Effector CD4-positive, alpha-beta T cell (primary cell): ENCODE measurements around the gene COPE.

Experiments
- DNase-seq: peaks from one replicate; pipeline ENCODE4 v3.0.0-alpha.2; 2020

COPE gene

DNA sequence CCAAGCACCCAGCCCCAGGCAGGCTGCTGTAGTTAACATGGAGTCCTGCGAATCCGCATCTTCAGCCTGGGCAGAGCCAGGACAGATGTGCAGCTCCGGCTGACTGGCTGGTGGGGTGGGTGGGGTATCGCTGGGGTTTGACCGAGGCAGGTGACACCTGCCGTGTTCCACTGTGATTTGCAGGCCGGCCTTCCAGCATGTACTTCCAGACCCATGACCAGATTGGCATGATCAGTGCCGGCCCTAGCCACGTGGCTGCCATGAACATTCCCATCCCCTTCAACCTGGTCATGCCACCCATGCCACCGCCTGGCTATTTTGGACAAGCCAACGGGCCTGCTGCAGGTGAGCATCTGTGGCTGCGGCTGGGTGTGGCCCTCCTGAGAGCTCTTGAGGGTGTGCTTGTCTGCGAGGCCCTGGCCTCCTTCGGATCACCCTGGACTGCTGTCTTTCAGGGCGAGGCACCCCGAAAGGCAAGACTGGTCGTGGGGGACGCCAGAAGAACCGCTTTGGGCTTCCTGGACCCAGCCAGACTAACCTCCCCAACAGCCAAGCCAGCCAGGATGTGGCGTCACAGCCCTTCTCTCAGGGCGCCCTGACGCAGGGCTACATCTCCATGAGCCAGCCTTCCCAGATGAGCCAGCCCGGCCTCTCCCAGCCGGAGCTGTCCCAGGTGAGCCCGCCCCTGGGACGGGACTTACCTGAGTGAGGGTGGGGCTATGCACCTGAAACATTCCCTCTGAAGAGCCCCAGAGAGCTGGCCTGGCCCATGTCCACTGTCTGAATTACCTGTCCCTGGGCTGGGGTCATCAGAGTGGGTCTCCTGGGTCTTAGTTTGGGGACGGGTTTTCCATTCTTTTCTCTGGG is 53.8 kb downstream of the COPE start:
- no peak for DNase-seq

DNA sequence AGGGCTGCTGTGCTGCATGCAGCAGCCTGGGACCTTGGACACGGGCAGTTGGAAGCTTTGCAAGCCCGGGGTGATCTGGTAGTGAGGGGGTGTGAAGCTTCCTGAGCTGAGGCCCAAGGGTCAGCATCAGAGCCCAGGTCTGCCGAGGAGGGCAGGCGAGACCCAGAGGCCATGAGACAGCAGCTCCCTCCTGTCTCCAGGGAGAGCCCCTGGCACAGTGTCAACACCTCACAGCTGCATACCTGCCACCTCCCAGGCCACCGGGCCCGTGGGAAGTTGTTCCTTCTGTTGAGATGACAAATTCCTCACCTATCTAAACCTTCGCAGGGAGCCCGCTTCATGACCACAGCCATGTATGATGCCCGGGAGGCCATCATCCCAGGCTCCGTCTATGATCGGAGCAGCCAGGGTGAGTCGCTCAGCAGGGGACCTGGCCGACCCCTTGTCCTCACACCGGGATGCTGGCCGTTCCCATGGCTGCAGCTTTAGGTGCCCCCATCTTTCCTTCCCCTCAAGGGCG is 55.3 kb downstream of the COPE start:
- no peak for DNase-seq

DNA sequence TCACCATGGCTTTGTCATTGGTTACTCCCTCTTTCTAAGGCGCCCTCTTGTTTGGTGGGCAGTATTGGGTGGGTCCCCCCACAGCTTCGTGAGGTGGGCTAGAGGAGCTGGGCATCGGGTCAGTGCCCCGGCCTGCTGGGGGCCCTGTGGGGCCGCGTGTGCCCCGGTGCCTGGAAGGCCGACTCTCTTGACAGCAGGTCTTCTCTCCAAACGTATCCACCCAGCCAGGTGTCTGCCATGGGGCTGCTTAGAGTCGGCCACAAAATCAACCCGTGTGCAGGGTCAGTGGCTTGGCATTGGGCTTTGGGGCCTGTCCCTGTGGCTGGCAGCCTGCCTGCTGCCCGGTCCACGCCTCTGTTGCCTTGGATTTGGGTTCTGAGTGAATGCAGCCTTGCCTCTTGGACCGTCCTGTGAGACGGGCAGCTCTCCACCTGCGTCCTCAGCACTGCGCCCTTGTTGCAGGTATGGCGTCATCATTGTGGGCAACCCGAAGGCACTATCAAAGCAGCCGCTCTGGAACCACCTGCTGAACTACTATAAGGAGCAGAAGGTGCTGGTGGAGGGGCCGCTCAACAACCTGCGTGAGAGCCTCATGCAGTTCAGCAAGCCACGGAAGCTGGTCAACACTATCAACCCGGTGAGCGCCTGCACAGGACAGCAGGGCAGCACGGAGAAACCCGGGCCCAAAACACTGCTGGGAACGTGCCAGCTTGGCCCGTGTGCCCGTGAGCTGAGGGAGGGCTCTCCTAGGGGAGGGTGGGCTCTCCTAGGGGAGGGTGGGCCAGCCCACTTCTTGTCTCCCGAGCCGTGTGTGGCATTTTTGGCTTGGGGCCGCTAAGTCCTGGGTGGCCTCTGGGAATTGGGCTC is 56.0 kb downstream of the COPE start:
- no peak for DNase-seq

DNA sequence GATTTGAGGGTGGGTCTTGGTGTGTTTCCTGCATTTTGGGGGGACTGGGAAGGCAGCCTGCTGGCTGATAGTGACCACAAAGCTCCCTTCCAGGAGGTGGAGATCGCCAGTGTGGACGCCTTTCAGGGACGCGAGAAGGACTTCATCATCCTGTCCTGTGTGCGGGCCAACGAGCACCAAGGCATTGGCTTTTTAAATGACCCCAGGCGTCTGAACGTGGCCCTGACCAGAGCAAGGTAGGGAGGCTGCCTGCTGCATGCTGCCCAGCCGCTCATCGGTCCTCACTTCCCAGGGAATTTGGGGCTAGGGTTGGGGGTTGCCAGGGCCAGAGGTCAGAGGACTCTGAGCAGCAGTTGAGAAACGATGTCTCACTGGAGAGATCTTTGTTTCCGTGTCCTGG is 57.3 kb downstream of the COPE start:
- no peak for DNase-seq

DNA sequence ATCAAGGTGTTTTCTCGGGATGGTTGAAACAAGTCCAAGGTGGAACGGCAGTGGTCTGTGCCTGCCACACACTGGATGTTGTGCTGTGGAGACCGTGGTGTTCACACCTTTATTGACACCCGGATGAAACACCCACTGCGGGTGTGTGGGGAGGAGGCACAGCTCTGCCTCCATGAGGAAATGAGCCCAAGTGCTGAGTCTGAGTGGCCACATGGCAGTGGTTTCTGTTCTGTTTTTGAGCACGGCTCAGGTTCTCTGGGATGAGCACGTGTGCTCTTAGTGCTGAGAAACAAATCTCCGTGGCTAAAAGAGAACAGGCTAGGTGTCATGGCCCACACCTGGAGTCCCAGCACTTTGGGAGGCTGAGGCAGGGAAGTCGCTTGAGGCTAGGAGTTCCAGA is 58.0 kb downstream of the COPE start:
- no peak for DNase-seq

DNA sequence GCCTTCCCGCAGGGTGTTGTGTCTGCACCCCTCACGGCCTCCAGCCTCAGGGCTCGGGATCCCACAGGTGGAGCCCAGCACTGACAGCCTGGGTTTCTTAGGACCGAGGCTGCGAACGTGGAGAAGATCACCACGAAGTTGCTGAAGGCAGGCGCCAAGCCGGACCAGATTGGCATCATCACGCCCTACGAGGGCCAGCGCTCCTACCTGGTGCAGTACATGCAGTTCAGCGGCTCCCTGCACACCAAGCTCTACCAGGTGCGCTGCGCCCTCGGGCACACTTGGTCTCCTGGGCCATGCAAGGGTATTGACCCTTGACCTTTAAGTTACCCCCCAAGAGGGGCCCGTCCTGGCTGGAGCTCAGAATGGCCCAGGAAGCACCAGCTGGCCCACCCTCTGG is 58.5 kb downstream of the COPE start:
- no peak for DNase-seq

DNA sequence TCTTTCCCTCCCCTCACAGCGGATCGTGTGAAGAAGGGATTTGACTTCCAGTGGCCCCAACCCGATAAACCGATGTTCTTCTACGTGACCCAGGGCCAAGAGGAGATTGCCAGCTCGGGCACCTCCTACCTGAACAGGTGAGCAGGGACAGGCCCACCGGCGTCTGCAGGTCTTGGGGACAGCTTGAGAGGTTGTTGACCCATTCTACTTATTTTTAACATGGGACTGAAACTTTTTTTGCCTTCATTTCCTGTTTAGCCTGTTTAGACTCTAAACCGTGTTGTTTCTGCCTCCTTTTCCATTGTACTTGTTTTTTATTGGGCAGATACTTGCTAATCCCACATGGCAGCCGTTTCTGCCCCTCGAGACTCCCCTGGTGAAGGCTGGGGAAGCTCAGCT is 58.9 kb downstream of the COPE start:
- DNase-seq: no peak

DNA sequence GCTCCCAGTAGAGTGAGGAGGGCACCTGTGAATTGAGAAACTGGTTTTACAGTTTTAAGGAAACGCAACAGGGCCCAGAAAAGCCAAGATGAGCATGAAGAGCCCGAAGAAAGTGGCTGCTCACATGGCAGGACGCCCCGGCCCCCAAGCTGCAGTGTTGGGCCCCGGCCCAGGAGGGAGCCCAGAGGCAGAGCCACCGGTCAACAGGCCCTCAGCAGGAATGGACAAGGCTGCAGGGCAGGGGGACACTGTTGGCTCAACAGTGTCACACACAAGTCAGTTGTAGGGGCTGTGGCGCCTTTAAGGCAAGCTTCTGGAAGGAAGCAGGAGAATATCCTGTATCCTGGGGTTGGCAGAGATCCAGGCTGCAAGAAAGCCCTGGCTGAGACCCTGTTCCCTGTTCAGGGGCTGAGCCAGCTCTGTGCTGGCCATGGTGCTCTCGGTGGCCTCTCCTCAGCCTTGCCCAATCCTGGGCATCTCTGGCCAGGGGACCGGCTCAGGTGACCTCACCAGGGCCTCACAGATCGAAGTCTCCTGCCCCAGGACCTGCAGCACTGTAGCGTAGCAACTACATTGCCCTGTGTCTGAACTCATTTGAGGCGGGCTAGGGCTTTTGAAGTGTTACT is 59.4 kb downstream of the COPE start:
- no peak for DNase-seq

DNA sequence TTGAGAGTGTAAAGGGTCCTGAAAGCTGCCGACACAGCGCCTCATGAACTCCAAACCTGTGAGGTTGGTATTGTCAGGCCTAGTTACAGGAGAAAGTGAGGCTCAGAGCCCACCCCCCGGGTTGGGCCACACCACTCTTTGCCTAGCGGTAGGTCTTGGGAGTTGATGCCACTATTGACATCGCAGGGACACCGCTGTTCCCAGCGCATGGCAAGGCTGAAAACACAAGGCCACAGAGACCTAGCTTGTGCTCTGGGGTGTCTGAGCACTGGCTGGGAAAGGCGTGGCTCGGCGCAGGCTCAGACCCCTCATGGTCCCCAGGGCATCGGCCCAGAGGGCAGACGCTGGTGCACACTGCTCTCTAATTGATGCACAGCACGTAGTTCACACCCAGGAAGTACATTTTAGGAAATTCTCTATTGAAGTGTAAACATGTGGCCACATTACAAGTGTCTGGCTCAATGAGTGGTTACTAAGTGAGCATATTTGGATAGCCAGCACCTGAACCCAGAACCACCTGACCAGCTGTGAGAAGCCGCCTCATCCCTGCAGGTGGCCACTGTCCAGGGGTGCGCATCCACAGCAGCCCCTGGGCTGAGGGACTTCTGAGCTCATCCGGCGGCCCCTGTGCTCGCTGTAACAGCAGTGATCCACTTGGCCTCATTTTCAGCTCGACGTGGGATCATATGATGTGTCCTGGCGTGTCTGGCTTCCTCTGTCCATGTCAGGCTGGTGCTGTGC is 60.1 kb downstream of the COPE start:
- DNase-seq: no peak

DNA sequence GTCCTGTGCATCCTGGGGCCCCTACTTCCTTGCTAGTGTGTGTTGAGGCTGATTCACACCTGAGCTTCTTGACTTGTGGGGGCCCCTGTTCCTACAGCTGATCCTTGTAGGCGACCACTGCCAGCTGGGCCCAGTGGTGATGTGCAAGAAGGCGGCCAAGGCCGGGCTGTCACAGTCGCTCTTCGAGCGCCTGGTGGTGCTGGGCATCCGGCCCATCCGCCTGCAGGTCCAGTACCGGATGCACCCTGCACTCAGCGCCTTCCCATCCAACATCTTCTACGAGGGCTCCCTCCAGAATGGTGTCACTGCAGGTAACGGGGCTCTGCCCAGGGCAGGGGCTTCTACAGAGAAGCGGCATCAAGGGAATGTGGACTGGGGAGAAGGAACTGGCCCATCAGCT is 62.0 kb downstream of the COPE start:
- DNase-seq: no peak

DNA sequence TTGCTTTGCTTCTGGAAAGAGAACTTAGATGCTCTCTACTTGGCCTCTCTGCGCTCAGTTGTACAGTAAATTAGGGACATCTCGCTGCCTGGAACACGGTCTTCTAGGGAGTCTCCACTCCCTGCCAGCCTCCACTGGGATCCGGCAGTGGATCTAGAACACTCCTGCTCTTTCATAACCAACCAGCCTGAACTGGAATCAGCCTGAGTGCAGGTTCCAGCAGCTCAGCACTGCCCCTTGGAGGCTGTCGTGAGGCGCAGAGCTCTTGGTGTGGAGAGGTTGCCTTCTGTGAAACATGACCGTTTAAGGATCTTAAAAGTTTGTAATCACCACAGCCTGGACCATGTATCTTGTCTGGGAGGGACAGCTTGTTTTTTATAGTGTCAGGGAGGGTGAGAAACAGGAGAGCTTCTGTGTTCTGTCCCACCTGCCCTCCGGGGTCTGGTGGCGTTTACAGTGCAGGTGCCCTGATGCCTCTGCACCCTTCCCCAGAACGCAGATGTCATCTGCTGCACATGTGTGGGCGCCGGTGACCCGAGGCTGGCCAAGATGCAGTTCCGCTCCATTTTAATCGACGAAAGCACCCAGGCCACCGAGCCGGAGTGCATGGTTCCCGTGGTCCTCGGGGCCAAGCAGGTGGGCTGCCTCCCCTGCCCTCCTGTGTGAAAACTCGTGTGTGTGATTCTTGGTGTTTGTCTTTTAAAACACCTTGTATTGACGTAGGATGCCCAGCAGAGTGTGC is 62.6 kb downstream of the COPE start:
- no peak for DNase-seq

DNA sequence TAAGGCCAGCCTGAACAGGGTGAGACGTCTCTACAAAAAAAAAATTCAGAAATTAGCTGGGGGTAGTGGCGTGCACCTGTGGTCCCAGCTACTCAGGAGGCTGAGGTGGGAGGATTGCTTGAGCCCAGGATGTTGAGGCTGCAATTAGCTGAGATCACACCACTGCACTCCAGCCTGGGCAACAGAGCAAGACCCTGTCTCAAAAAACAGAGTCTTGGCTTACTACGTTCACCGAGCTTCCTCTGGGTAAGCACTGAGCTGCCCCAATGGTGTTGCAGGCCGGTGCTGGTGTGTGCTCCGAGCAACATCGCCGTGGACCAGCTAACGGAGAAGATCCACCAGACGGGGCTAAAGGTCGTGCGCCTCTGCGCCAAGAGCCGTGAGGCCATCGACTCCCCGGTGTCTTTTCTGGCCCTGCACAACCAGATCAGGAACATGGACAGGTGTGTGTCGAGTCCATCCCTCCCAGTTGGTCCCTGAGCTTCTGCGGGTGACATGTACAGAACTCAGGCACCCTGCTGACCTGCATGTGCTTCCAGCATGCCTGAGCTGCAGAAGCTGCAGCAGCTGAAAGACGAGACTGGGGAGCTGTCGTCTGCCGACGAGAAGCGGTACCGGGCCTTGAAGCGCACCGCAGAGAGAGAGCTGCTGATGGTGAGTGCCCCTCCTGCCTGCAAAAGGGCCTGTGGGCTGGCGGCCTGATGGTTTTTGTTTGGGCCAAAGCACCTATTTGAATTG is 63.4 kb downstream of the COPE start:
- no peak for DNase-seq

DNA sequence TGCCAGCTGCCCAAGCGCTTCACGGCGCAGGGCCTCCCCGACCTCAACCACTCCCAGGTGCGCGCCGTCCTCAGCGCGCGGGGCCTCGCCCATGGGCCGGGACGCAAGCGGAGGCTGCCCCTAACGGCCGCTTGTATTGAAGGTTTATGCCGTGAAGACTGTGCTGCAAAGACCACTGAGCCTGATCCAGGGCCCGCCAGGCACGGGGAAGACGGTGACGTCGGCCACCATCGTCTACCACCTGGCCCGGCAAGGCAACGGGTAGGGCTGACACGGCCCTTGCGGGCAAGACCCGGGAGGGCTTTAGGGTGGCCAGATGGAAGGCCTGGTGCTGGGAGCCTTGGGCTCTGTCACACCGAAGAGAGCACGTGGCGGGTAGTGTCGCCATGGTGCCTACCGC is 64.2 kb downstream of the COPE start:
- DNase-seq: no peak

DNA sequence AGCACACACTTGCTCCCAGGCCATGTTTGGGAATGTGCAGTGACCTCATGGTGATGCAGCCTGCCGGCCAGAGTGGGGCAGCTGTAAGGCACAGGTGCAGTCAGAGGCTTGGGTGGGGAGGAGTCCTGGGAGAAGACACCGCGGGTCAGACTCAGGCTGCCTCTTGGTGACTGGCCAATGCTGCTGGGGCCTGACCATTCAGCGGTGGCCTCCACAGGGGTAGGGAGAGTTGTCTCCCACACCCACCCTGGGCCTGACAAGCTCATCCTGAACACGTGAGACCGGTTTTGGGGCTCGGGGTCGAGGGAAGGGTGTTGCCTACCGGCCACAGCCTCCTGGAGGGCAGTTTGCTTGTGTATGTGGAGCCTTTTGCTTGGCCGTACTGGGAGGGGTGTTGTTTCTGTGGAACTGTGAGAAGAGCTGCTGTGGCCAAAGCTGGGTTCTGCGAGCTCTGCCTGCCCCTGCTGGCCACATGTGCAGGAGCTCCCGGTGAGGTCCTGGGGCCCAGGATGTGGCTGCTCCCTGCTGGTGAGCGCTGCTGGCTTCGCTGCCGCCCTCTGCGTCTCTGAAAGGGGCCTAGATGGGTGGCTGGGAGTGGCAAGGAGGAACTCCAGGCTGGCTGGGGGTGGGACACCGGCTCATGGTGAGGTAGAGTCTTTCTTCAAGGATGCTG is 65.3 kb downstream of the COPE start:
- no peak for DNase-seq

DNA sequence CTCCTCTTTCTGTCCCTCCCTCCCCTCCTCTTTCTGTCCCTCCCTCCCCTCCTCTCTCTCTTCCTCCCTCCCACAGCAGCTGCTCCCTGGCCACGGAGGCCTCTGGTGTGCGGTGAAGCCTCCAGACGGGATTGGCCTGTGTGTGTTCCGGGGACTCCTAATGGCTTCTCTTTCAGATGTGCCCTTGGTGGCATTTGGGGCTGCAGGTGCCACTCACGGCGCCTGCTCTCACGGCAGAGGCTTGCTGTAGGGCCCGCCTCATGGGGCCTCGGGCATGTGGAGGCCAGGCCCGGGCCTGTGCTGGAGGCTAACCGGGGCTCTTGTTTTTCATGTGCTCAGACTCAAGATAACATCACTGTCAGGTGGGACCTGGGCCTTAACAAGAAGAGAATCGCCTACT is 66.5 kb downstream of the COPE start:
- DNase-seq: no peak

DNA sequence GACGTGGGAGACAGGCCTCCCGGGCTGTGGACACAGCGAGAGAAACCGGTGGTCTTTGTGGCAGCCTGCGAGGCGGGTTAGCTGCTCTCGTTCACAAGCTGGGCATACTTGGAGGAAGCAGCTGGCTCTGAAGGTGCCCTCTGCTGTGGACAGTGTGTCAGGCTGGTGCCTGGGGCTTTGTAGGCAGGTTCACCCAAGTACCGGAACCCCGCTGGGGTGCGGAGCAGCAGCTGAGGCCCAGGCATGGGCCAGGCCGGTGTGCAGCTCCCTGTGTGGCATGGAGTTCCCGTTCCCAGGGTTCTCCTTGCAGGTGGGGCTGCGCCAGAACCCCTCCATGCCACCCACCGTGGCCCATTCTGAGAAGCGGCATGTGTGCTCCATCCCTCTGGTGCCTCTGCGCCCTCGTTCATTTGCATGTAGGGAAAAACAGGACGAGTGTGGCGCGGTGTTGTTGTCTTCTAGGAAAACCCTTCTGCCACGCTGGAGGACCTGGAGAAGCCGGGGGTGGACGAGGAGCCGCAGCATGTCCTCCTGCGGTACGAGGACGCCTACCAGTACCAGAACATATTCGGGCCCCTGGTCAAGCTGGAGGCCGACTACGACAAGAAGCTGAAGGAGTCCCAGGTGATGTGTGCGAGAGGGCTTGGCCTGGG is 67.4 kb downstream of the COPE start:
- no peak for DNase-seq

DNA sequence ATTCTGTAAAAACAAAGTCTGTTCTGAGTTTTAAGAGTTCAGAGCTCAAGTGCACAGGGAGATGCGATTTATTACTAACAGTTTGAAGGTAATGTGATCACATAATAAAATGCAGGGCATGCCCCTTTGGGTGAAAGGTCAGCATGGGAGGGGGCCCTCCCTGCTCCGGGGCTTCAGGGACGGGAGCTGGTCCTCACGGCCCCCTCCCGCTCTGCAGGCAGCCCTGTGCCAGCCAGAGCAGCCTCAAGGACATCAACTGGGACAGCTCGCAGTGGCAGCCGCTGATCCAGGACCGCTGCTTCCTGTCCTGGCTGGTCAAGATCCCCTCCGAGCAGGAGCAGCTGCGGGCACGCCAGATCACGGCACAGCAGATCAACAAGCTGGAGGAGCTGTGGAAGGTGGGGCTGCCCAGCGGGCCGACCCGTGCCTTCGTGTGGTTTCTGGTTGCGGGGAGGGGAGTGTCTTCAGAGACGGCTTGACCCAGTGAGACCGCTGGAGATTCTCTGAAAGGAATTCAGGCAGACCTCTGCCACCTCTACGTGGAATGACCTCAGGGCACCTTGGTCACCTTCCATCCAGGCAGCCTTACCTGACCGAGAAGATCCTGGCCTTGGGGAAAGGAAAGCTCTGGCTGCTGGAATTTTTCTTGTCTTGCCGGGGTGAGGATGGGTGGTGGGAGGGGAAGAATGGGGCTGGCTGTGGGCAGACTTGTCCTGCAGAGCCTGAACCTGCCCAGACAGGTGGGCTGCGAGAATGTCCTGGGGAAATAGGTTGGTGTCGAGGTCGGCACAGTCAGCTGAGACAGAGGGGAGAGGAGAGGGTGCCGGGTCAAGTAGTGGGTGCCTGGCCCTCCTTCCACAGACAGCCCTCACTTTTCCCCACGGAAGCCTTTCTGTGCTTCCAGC is 68.5 kb downstream of the COPE start:
- no peak for DNase-seq

DNA sequence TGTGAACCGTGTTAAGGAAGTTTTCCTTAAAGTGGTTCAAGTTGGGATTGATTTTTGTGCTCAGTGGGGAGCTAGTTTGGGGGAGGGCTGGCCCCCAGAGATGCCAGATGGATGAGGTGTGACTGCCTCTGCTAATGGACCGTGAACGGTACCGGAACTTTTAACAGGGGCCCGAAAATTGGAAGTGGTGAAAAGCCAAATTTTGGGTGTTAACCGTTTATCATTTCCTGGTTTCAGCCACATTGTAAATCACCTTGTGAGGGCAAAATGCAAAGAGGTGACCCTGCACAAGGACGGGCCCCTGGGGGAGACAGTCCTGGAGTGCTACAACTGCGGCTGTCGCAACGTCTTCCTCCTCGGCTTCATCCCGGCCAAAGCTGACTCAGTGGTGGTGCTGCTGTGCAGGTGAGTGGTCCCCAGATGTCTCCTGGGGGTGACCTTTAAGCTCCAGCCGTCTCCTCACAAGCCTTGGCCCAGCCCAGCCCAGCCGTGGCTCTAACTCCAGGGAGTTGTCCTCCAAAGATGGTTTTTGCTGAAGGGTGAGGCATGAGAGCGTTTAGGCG is 69.3 kb downstream of the COPE start:
- DNase-seq: no peak
